ENCODE results near the gene DUSP14.

- TF ChIP-seq CTCF (IDR thresholded peaks at IDR 0.05) (no peak), POLR2A (IDR thresholded peaks at IDR 0.05) (no peak)
Observed at GRCh38 chr17:37485938-37486570, 3.6 kb upstream of the DUSP14 start.
